Fibroblast of lung (primary cell): ENCODE measurements around the gene SUV39H1. TPM values are rescaled to one million over a fixed set of nuclear protein-coding genes. Genes with fewer than 3 reads are reported as not detected.
"Not testable (repeated sequence)": the region's sequence is repeated elsewhere in the genome, so short reads cannot be mapped to it uniquely, and the experiment has no call there.

ENCODE experiments used
- DNase-seq, 2 donors: peaks; one replicate each; pipeline versions ENCODE4 v3.0.0 to v3.0.0-alpha.2; 2010; ENCODE audit warnings: low read depth in 2 of 2
- H2AFZ ChIP-seq: 2 replicates; pipeline ENCODE4 v1.5.1; 2012; ENCODE audit warnings: low read length, control low read depth, inconsistent platforms
- H3K27ac ChIP-seq: 2 replicates; pipeline ENCODE4 v1.5.1; 2011; ENCODE audit warnings: low read length, control low read depth; ENCODE audit not compliant: insufficient read depth
- H3K27me3 ChIP-seq: 2 replicates; pipeline ENCODE4 v1.5.1; 2011; ENCODE audit warnings: mild to moderate bottlenecking, low read length; ENCODE audit not compliant: control insufficient read depth, insufficient read depth
- H3K36me3 ChIP-seq: 2 replicates; pipeline ENCODE4 v1.5.1; 2011; ENCODE audit warnings: low read length; ENCODE audit not compliant: control insufficient read depth, insufficient read depth
- H3K4me1 ChIP-seq: 2 replicates; pipeline ENCODE4 v1.5.1; 2011; ENCODE audit warnings: low read length; ENCODE audit not compliant: control insufficient read depth, insufficient read depth; ENCODE audit errors: extremely low read depth
- H3K4me2 ChIP-seq: 2 replicates; pipeline ENCODE4 v1.5.1; 2011; ENCODE audit warnings: low read length, control low read depth; ENCODE audit not compliant: insufficient read depth; ENCODE audit errors: extremely low read depth
- H3K4me3 ChIP-seq, 4 experiments: fragments of 200-600 bp in 1 of 4; sonication (generic) in 1 of 4; replicated peaks in 1 of 4; 2 replicates each; pipeline ENCODE4 v1.5.1; 2011 to 2016; ENCODE audit warnings: low read length in 4 of 4, low read depth in 3 of 4, mild to moderate bottlenecking in 3 of 4, control low read depth in 2 of 4, inconsistent platforms in 1 of 4, mixed read lengths in 1 of 4; ENCODE audit not compliant: insufficient read depth in 1 of 4; ENCODE audit errors: control extremely low read depth in 1 of 4
- H3K79me2 ChIP-seq: 2 replicates; pipeline ENCODE4 v1.5.1; 2012; ENCODE audit warnings: mild to moderate bottlenecking, low read length, inconsistent platforms; ENCODE audit not compliant: control insufficient read depth, insufficient read depth
- H3K9ac ChIP-seq: 2 replicates; pipeline ENCODE4 v1.5.1; 2011; ENCODE audit warnings: mild to moderate bottlenecking, low read length, control low read depth; ENCODE audit not compliant: insufficient read depth
- H3K9me3 ChIP-seq: 2 replicates; pipeline ENCODE4 v1.5.1; 2012; ENCODE audit warnings: low read depth, low read length; ENCODE audit not compliant: control insufficient read depth, insufficient read depth
- H4K20me1 ChIP-seq: 2 replicates; pipeline ENCODE4 v1.5.1; 2011; ENCODE audit warnings: low read length; ENCODE audit not compliant: control insufficient read depth, insufficient read depth; ENCODE audit errors: extremely low read depth
- EZH2 ChIP-seq: IDR thresholded peaks from 2 replicates; pipeline ENCODE4 v1.5.1; 2012; ENCODE audit warnings: low read length, control low read depth, mild to moderate bottlenecking; ENCODE audit errors: missing control alignments
- polyA plus RNA-seq, 2 donors: library from polyadenylated mRNA; depleted of rRNA in 1 of 2; stranded (reverse) in 1 of 2; unstranded in 1 of 2; fragments of >200 nt; gene quantifications; 2 replicates each; pipeline ENCODE4 v1.2.1, GENCODE V29; 2011 to 2012; ENCODE audit warnings: missing spikeins in 1 of 2
- total RNA-seq: library from RNA; depleted of rRNA; stranded (reverse); fragments of >200 nt; gene quantifications from 2 replicates; pipeline ENCODE4 v1.2.1, GENCODE V29; 2014
- TF ChIP-seq, protein P1 (sequence below), 2 donors: IDR thresholded peaks in 1 of 2; conservative IDR thresholded peaks in 1 of 2; 1 replicate in 1 of 2; 2 replicates in 1 of 2; pipeline ENCODE4 v1.5.1; 2011 to 2012; ENCODE audit warnings: low read length in 2 of 2, control low read depth in 1 of 2, inconsistent platforms in 1 of 2, low read depth in 1 of 2, mild to moderate bottlenecking in 1 of 2

Gene SUV39H1
- total and polyA plus RNA-seq, 2 donors (not counting 1 experiment from before 2014, with no cell fraction given): 1.5 to 2.8 TPM

GRCh38 chrX:48654746-48655145 lies 41.8 kb upstream of the SUV39H1 start:
- not testable (repeated sequence) for H3K79me2 ChIP-seq, H3K4me1 ChIP-seq, H3K27ac ChIP-seq, H3K4me3 ChIP-seq, H3K36me3 ChIP-seq, H3K9ac ChIP-seq, DNase-seq, H3K4me2 ChIP-seq, H3K9me3 ChIP-seq, H4K20me1 ChIP-seq, H2AFZ ChIP-seq, H3K27me3 ChIP-seq

GRCh38 chrX:48659686-48660085 lies 36.8 kb upstream of the SUV39H1 start:
- not testable (repeated sequence) for H3K4me1 ChIP-seq, H3K4me3 ChIP-seq, H3K79me2 ChIP-seq, H3K9me3 ChIP-seq, H3K4me2 ChIP-seq, H4K20me1 ChIP-seq, H3K27me3 ChIP-seq, H3K9ac ChIP-seq, H3K36me3 ChIP-seq, H2AFZ ChIP-seq, H3K27ac ChIP-seq, DNase-seq

DNA sequence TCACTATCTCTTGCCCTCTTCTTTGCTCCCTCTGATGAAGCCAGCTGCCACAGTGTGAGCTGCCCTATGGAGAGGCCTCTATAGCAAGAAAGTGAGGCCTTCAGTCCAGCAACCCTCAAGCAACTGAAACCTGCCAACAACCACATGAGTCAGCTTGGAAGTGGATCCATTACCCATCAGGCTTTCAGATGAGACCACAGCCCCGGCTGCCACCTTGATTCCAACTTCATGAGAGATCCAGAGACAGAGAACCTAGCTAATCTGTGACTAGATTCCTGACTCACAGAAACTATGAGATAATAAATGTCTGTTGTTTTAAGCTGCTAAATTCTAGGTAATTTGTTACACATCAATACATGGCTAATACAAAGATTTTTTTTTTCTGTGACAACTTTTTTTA lies 33.3 kb upstream of the SUV39H1 start:
- TF ChIP-seq, protein P1, sequence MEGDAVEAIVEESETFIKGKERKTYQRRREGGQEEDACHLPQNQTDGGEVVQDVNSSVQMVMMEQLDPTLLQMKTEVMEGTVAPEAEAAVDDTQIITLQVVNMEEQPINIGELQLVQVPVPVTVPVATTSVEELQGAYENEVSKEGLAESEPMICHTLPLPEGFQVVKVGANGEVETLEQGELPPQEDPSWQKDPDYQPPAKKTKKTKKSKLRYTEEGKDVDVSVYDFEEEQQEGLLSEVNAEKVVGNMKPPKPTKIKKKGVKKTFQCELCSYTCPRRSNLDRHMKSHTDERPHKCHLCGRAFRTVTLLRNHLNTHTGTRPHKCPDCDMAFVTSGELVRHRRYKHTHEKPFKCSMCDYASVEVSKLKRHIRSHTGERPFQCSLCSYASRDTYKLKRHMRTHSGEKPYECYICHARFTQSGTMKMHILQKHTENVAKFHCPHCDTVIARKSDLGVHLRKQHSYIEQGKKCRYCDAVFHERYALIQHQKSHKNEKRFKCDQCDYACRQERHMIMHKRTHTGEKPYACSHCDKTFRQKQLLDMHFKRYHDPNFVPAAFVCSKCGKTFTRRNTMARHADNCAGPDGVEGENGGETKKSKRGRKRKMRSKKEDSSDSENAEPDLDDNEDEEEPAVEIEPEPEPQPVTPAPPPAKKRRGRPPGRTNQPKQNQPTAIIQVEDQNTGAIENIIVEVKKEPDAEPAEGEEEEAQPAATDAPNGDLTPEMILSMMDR (conservative IDR thresholded peaks at IDR 0.05 in 1 of 2, IDR thresholded peaks at IDR 0.05 in 1 of 2; ENCODE audit: low read depth in 1 of 2, low read length in 2 of 2): no peak
- TF ChIP-seq EZH2: no peak

DNA sequence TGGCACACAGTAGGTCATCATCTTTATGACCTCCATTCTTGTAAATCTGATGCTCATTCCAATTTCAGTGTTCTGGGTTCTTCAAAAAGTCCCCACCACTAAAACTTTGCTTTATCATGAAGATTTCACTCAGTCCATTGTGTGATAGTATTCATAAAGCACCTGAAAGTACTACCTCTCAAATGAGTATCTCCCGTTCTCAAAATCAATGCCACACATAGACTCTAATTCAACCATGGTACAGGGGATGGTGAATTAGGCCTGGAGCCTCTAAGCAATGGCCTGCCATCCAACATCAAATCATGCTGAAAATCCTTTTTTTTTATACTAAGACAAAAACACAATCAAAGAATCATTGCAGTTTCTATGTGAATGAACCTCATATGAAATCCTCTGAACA lies 32.4 kb upstream of the SUV39H1 start:
- Histone ChIP-seq H3K79me2 (no peaks in the 10 kb centered on the region), H3K36me3 (no peaks in the 10 kb centered on the region)
- no peak for TF ChIP-seq EZH2
- TF ChIP-seq, protein P1 (conservative IDR thresholded peaks at IDR 0.05 in 1 of 2, IDR thresholded peaks at IDR 0.05 in 1 of 2; ENCODE audit: low read depth in 1 of 2, low read length in 2 of 2): no peak

More for the DNA sequence above, 33.3 kb upstream of the SUV39H1 start:
- Histone ChIP-seq H2AFZ (no peak overlapping the region), H3K27me3 (no peaks in the 10 kb centered on the region), H3K4me3 (no peak overlapping the region), H3K9ac (no peak overlapping the region), H3K79me2 (no peaks in the 10 kb centered on the region), H3K4me1 (no peaks in the 10 kb centered on the region), H3K36me3 (no peaks in the 10 kb centered on the region), H3K27ac (no peak overlapping the region), H3K9me3 (no peaks in the 10 kb centered on the region), H4K20me1 (no peaks in the 10 kb centered on the region), H3K4me2 (no peak overlapping the region)
- no peak for DNase-seq

More for the DNA sequence above, 32.4 kb upstream of the SUV39H1 start:
- Histone ChIP-seq H3K27ac (no peak overlapping the region), H3K27me3 (no peaks in the 10 kb centered on the region), H3K9me3 (no peaks in the 10 kb centered on the region), H3K4me1 (no peaks in the 10 kb centered on the region), H3K9ac (no peak overlapping the region), H3K4me3 (no peak overlapping the region), H4K20me1 (no peaks in the 10 kb centered on the region), H2AFZ (no peak overlapping the region), H3K4me2 (no peak overlapping the region)
- no peak for DNase-seq
